DOHH2 (cell line): Measurements from ENCODE around the gene RPTOR.

Source experiments
- CTCF ChIP-seq: fragments of 200-600 bp; sonication (generic); IDR thresholded peaks from one replicate; pipeline ENCODE4 v1.5.1; 2014; ENCODE audit warnings: antibody characterized with exemption, mild to moderate bottlenecking, low read depth, low read length; ENCODE audit not compliant: poor library complexity, severe bottlenecking
- EZH2phosphoT487 ChIP-seq: fragments of 200-600 bp; sonication (generic); IDR thresholded peaks from 2 replicates; pipeline ENCODE4 v1.6.1; 2017; ENCODE audit warnings: borderline replicate concordance, mild to moderate bottlenecking, antibody characterized with exemption, low read length, moderate library complexity, mixed read lengths

- TF ChIP-seq CTCF (no peak), EZH2phosphoT487 (no peak)
These were observed 184.4 kb downstream of the RPTOR start for GRCh38 chr17:80729016-80729415.
